Endodermal cell (in vitro differentiated cells): ENCODE measurements around the gene PLA2R1. TPM values are rescaled to one million over a fixed set of nuclear protein-coding genes. Genes with fewer than 3 reads are reported as not detected.

ENCODE experiments used
- DNase-seq: peaks from one replicate; pipeline ENCODE4 v3.0.0-alpha.2; 2017
- H3K27ac ChIP-seq: 2 replicates; pipeline ENCODE4 v1.5.1; 2013; ENCODE audit warnings: mild to moderate bottlenecking, low read depth, low read length, moderate library complexity
- H3K27me3 ChIP-seq: 2 replicates; pipeline ENCODE4 v1.6.1; 2013; ENCODE audit warnings: mild to moderate bottlenecking, low read length, moderate library complexity; ENCODE audit not compliant: insufficient read depth, control insufficient read depth, poor library complexity, severe bottlenecking
- H3K36me3 ChIP-seq: 2 replicates; pipeline ENCODE4 v1.7.0; 2013; ENCODE audit warnings: mild to moderate bottlenecking, low read length, moderate library complexity; ENCODE audit not compliant: control insufficient read depth, insufficient read depth
- H3K4me1 ChIP-seq: one replicate; pipeline ENCODE4 v1.7.0; 2013; ENCODE audit warnings: low read length; ENCODE audit not compliant: control insufficient read depth, insufficient read depth
- H3K4me3 ChIP-seq: 2 replicates; pipeline ENCODE4 v1.5.1; 2013; ENCODE audit warnings: mild to moderate bottlenecking, low read length, moderate library complexity
- H3K9ac ChIP-seq: 2 replicates; pipeline ENCODE4 v1.6.1; 2013; ENCODE audit warnings: mild to moderate bottlenecking, low read length, moderate library complexity; ENCODE audit not compliant: poor library complexity, severe bottlenecking; ENCODE audit errors: extremely low read depth
- H3K9me3 ChIP-seq: 2 replicates; pipeline ENCODE4 v1.6.1; 2013; ENCODE audit warnings: mild to moderate bottlenecking, low read length, moderate library complexity; ENCODE audit not compliant: control insufficient read depth
- H3K27ac Mint-ChIP-seq: 2 replicates; pipeline ENCODE4 v1.8.0; 2020; ENCODE audit warnings: mixed read lengths
- H3K27me3 Mint-ChIP-seq: 2 replicates; pipeline ENCODE4 v1.8.0; 2021; ENCODE audit warnings: mild to moderate bottlenecking, mixed read lengths; ENCODE audit not compliant: insufficient read depth
- H3K36me3 Mint-ChIP-seq: 2 replicates; pipeline ENCODE4 v1.8.0; 2020; ENCODE audit warnings: low read depth, mixed read lengths
- H3K4me1 Mint-ChIP-seq: 2 replicates; pipeline ENCODE4 v1.8.0; 2020; ENCODE audit warnings: mixed read lengths
- H3K4me3 Mint-ChIP-seq: 2 replicates; pipeline ENCODE4 v1.8.0; 2020; ENCODE audit warnings: mild to moderate bottlenecking, moderate library complexity, mixed read lengths
- H3K9me3 Mint-ChIP-seq: 2 replicates; pipeline ENCODE4 v1.8.0; 2020; ENCODE audit warnings: mild to moderate bottlenecking, mixed read lengths
- WGBS, 2 experiments: methylation state at CpG; one replicate each; pipeline versions ENCODE4 v1.1.5 to v1.1.7; 2013; ENCODE audit warnings: missing lambda C conversion rate in 2 of 2, mixed read lengths in 1 of 2; ENCODE audit not compliant: insufficient coverage in 1 of 2, insufficient read length in 1 of 2; 5-methylcytosine and 5-hydroxymethylcytosine counted together
- total RNA-seq, 2 donors: library from RNA; stranded (reverse); fragmentation: NEBNext Ultra II Directional in 1 of 2; extraction: Animal tissue kit (Norgen Biotek cat#: 25700) in 1 of 2; gene quantifications; 2 replicates in 1 of 2; 3 replicates in 1 of 2; pipeline ENCODE4 v1.2.1, GENCODE V29; 2021
- TF ChIP-seq, protein P1 (sequence below): fragments of 200-600 bp; sonication (generic); conservative IDR thresholded peaks from 2 replicates; pipeline ENCODE4 v1.5.0; 2021; ENCODE audit warnings: antibody characterized with exemption, mild to moderate bottlenecking

The PLA2R1 gene
- total RNA-seq, 2 donors from 2014 or later, result 1.4 to 1.8 TPM

- DNase-seq, result no peak
- H3K27me3 Mint-ChIP-seq, result no peaks in the 10 kb centered on the region
- no peak overlapping the region for H3K9ac ChIP-seq
- H3K4me3 Mint-ChIP-seq, result no peak overlapping the region
- H3K36me3 Mint-ChIP-seq, result no peaks in the 10 kb centered on the region
- H3K27ac Mint-ChIP-seq, result no peak overlapping the region
- H3K9me3 Mint-ChIP-seq, result no peaks in the 10 kb centered on the region
- no peaks in the 10 kb centered on the region for H3K4me1 ChIP-seq
- H3K9me3 ChIP-seq, result no peaks in the 10 kb centered on the region
- no peak overlapping the region for H3K4me3 ChIP-seq
- TF ChIP-seq, protein P1, sequence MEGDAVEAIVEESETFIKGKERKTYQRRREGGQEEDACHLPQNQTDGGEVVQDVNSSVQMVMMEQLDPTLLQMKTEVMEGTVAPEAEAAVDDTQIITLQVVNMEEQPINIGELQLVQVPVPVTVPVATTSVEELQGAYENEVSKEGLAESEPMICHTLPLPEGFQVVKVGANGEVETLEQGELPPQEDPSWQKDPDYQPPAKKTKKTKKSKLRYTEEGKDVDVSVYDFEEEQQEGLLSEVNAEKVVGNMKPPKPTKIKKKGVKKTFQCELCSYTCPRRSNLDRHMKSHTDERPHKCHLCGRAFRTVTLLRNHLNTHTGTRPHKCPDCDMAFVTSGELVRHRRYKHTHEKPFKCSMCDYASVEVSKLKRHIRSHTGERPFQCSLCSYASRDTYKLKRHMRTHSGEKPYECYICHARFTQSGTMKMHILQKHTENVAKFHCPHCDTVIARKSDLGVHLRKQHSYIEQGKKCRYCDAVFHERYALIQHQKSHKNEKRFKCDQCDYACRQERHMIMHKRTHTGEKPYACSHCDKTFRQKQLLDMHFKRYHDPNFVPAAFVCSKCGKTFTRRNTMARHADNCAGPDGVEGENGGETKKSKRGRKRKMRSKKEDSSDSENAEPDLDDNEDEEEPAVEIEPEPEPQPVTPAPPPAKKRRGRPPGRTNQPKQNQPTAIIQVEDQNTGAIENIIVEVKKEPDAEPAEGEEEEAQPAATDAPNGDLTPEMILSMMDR, result no peak
- H3K27me3 ChIP-seq, result no peaks in the 10 kb centered on the region
- H3K36me3 ChIP-seq, result no peaks in the 10 kb centered on the region
- 85 to 94% methylated on average over 2 of the region's 2 CpGs for WGBS, 2 experiments
- H3K27ac ChIP-seq, result no peak overlapping the region
- H3K4me1 Mint-ChIP-seq, result no peaks in the 10 kb centered on the region
Measured at GRCh38 chr2:160104115-160104514, 41.7 kb upstream of the PLA2R1 start.

DNA sequence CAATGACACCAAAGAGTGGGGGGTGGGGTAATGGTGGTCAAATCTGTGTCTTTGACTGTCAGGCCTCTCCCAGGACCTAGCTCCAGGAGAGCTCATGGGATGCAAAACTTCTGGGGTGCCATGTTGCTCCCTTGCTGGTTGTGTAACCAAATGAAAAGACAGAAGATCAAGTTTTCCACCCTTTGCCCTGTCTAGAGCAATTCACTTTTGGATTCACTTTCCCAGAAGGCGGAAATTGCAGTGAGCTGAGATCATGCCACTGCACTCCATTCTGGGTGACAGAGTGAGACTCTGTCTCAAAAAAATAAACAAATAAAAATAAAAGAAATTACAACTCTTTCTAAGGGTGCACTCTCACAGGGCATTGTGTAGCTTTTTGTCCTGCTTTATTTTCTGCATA, 34.9 kb upstream of the PLA2R1 start:
- no peak overlapping the region for H3K27ac Mint-ChIP-seq
- Histone ChIP-seq H3K36me3 (no peaks in the 10 kb centered on the region), H3K27ac (no peak overlapping the region), H3K4me3 (no peak overlapping the region), H3K4me1 (no peaks in the 10 kb centered on the region), H3K27me3 (no peaks in the 10 kb centered on the region), H3K9me3 (peaks cover 14% of the 10 kb centered on the region), H3K9ac (no peak overlapping the region)
- 75 to 93% methylated on average over 1 of the region's 1 CpG for WGBS, 2 experiments
- peaks cover 25% of the 10 kb centered on the region for H3K9me3 Mint-ChIP-seq
- H3K4me3 Mint-ChIP-seq, result no peak overlapping the region
- H3K36me3 Mint-ChIP-seq, result no peaks in the 10 kb centered on the region
- no peak for DNase-seq
- peaks cover 2% of the 10 kb centered on the region for H3K27me3 Mint-ChIP-seq
- H3K4me1 Mint-ChIP-seq, result no peaks in the 10 kb centered on the region
- TF ChIP-seq, protein P1, result no peak

- Histone ChIP-seq H3K4me3 (no peak overlapping the region), H3K4me1 (no peaks in the 10 kb centered on the region), H3K9me3 (peaks cover 15% of the 10 kb centered on the region), H3K27ac (no peak overlapping the region), H3K27me3 (no peaks in the 10 kb centered on the region), H3K36me3 (no peaks in the 10 kb centered on the region), H3K9ac (no peak overlapping the region)
- no peak overlapping the region for H3K27ac Mint-ChIP-seq
- no peaks in the 10 kb centered on the region for H3K36me3 Mint-ChIP-seq
- DNase-seq, result no peak
- peaks cover 32% of the 10 kb centered on the region for H3K9me3 Mint-ChIP-seq
- no peaks in the 10 kb centered on the region for H3K4me1 Mint-ChIP-seq
- TF ChIP-seq, protein P1, result no peak
- H3K27me3 Mint-ChIP-seq, result peaks cover 2% of the 10 kb centered on the region
- 91 to 100% methylated on average over 3 to 4 of the region's 4 CpGs for WGBS, 2 experiments
- no peak overlapping the region for H3K4me3 Mint-ChIP-seq
Measured at GRCh38 chr2:160096409-160096808, 34.0 kb upstream of the PLA2R1 start.
